ENCODE data around the gene IRF4.

GRCh38 chr6:435441-436307 is 44.1 kb downstream of the IRF4 start:
- TF ChIP-seq FOXM1 (IDR thresholded peaks at IDR 0.05; ENCODE audit: low read depth) (no peak), MAX (IDR thresholded peaks at IDR 0.05; ENCODE audit: low read depth) (no peak), EP300 (IDR thresholded peaks at IDR 0.05; ENCODE audit: borderline replicate concordance in 1 of 2, low read depth in 1 of 2, low read length in 1 of 2) (no peak), TAF1 (IDR thresholded peaks at IDR 0.05; ENCODE audit: borderline replicate concordance, low read depth, low read length) (no peak), GABPA (IDR thresholded peaks at IDR 0.05; ENCODE audit: low read depth) (no peak), MXI1 (IDR thresholded peaks at IDR 0.05; ENCODE audit: low read depth, low read length) (no peak), REST (IDR thresholded peaks at IDR 0.05; ENCODE audit: low read depth, low read length) (no peak), USF2 (IDR thresholded peaks at IDR 0.05; ENCODE audit: borderline replicate concordance, low read depth, low read length) (no peak), TEAD4 (IDR thresholded peaks at IDR 0.05; ENCODE audit: borderline replicate concordance, insufficient read depth) (no peak)
- TF ChIP-seq, protein P1, sequence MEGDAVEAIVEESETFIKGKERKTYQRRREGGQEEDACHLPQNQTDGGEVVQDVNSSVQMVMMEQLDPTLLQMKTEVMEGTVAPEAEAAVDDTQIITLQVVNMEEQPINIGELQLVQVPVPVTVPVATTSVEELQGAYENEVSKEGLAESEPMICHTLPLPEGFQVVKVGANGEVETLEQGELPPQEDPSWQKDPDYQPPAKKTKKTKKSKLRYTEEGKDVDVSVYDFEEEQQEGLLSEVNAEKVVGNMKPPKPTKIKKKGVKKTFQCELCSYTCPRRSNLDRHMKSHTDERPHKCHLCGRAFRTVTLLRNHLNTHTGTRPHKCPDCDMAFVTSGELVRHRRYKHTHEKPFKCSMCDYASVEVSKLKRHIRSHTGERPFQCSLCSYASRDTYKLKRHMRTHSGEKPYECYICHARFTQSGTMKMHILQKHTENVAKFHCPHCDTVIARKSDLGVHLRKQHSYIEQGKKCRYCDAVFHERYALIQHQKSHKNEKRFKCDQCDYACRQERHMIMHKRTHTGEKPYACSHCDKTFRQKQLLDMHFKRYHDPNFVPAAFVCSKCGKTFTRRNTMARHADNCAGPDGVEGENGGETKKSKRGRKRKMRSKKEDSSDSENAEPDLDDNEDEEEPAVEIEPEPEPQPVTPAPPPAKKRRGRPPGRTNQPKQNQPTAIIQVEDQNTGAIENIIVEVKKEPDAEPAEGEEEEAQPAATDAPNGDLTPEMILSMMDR (IDR thresholded peaks at IDR 0.05): no peak

All from SK-N-SH (cell line).